SK-N-MC (cell line): ENCODE results near the gene DSG1.

ENCODE experiments used
- DNase-seq: peaks from one replicate; pipeline ENCODE4 v3.0.0-alpha.2; 2011; ENCODE audit warnings: low read depth, low spot score
- H3K27ac ChIP-seq: fragments of 200-600 bp; sonication (generic); 2 replicates; pipeline ENCODE4 v1.5.1; 2016; ENCODE audit warnings: mixed run types
- H3K36me3 ChIP-seq: fragments of 200-600 bp; sonication (generic); 2 replicates; pipeline ENCODE4 v1.6.1; 2017; ENCODE audit warnings: antibody characterized with exemption, low read length, mixed read lengths; ENCODE audit not compliant: insufficient read depth
- H3K4me3 ChIP-seq: fragments of 200-600 bp; sonication (generic); 2 replicates; pipeline ENCODE4 v1.5.1; 2016
- H3K9ac ChIP-seq: fragments of 200-600 bp; sonication (generic); 2 replicates; pipeline ENCODE4 v1.8.0; 2017; ENCODE audit warnings: mixed run types, mixed read lengths; ENCODE audit not compliant: insufficient read length
- H3K9me3 ChIP-seq: fragments of 200-600 bp; sonication (generic); 2 replicates; pipeline ENCODE4 v1.6.1; 2017; ENCODE audit warnings: low read depth, mild to moderate bottlenecking, antibody characterized with exemption, low read length, moderate library complexity, mixed read lengths
- EZH2 ChIP-seq: fragments of 200-600 bp; sonication (generic); IDR thresholded peaks from one replicate; pipeline ENCODE4 v1.6.1; 2017; ENCODE audit warnings: antibody characterized with exemption
- FOXP2 ChIP-seq: optimal IDR thresholded peaks from 2 replicates; pipeline ENCODE3; 2011; ENCODE audit warnings: mild to moderate bottlenecking, moderate library complexity; ENCODE audit not compliant: insufficient read depth; ENCODE audit errors: extremely low read length, control extremely low read depth
- POLR2AphosphoS5 ChIP-seq: IDR thresholded peaks from 2 replicates; pipeline ENCODE4 v1.6.1; 2012; ENCODE audit warnings: mild to moderate bottlenecking, low read depth, low read length, borderline replicate concordance

The DSG1 gene

GRCh38 chr18:31398191-31398590 is 80.2 kb downstream of the DSG1 start:
- H3K36me3 ChIP-seq: no peaks in the 10 kb centered on the region
- no peaks in the 10 kb centered on the region for H3K9me3 ChIP-seq
- no peak overlapping the region for H3K9ac ChIP-seq
- H3K27ac ChIP-seq: no peak overlapping the region
- TF ChIP-seq EZH2: no peak
- TF ChIP-seq POLR2AphosphoS5: no peak
- TF ChIP-seq FOXP2: no peak
- no peak for DNase-seq
- no peak overlapping the region for H3K4me3 ChIP-seq

GRCh38 chr18:31399306-31400032 is 81.5 kb downstream of the DSG1 start:
- no peak overlapping the region for H3K9ac ChIP-seq
- no peaks in the 10 kb centered on the region for H3K9me3 ChIP-seq
- H3K4me3 ChIP-seq: no peak overlapping the region
- H3K27ac ChIP-seq: no peak overlapping the region
- DNase-seq: no peak
- no peaks in the 10 kb centered on the region for H3K36me3 ChIP-seq
- TF ChIP-seq EZH2 (no peak), FOXP2 (no peak), POLR2AphosphoS5 (no peak)

DNA sequence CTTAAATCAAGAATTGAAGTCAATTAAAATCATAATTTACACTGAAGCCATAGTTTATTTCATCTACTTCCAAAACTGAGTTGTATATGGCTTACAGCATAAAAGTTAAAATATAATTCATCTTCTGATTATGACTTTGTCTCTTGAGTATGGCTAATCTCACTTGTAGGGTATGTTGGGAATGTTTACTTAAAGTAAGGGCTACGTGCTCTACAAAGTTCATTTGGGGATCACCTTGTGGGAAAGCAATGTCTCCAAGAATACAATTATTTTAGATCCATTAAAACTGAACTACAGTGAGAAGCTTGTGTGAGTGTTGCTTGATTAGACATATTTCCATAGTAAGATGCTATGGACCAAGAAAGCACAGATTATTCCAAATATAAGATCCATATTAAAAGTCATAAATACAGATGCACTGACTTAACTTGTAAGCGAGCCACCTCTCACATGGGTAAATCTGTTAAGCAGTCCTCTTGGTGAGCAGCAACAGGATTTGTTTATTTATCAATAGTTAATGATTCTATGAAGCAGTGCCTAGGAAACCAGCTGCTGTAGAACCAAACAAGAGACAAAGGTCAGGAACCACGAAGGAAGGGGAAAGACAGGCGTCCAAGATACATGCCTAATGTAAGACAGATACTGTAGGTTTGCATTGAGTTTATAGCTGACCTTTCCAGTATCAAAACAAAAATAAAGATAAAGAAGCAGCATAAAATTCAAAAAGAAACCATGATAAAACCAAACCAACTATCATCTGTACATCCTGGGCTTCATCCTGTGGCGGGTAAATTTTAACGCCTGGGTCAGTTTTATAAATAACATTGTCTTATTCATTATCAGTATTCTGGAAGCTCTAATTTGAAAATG is 83.4 kb downstream of the DSG1 start:
- H3K36me3 ChIP-seq: no peaks in the 10 kb centered on the region
- TF ChIP-seq POLR2AphosphoS5: no peak
- no peak for TF ChIP-seq FOXP2
- TF ChIP-seq EZH2: no peak

GRCh38 chr18:31402026-31402373 is 84.0 kb downstream of the DSG1 start:
- Histone ChIP-seq H3K9ac (no peak overlapping the region), H3K36me3 (no peaks in the 10 kb centered on the region), H3K9me3 (no peaks in the 10 kb centered on the region), H3K4me3 (no peak overlapping the region), H3K27ac (no peak overlapping the region)
- no peak for DNase-seq
- TF ChIP-seq FOXP2 (no peak), EZH2 (no peak), POLR2AphosphoS5 (no peak)

More for the DNA sequence above, 83.4 kb downstream of the DSG1 start:
- Histone ChIP-seq H3K9me3 (no peaks in the 10 kb centered on the region), H3K27ac (no peak overlapping the region), H3K4me3 (no peak overlapping the region), H3K9ac (no peak overlapping the region)
- DNase-seq: no peak

DNA sequence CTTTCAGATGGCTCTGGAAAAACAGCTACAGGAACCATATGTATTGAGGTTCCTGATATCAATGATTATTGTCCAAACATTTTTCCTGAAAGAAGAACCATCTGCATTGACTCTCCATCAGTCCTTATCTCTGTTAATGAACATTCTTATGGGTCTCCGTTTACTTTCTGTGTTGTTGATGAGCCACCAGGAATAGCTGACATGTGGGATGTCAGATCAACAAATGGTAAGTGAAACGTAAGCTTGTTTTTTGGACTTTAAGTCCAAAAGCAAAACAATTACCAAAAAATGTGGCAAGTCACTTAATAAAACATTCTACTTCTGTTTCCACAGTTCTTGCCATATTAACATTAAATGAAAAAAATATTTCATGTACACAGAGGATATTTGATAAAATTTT is 85.4 kb downstream of the DSG1 start:
- H3K36me3 ChIP-seq: no peaks in the 10 kb centered on the region
- no peak overlapping the region for H3K9ac ChIP-seq
- no peak overlapping the region for H3K4me3 ChIP-seq
- TF ChIP-seq FOXP2 (no peak), EZH2 (no peak), POLR2AphosphoS5 (no peak)
- no peak overlapping the region for H3K27ac ChIP-seq
- DNase-seq: no peak
- no peaks in the 10 kb centered on the region for H3K9me3 ChIP-seq
